HG03280 (cell line): ENCODE data around the gene GNA12.
A peak's percentile ranks its signal among the peaks of the same experiment; 100 is the strongest.

Experiments
- ATAC-seq: cut with Tn5 transposase; IDR thresholded peaks from one replicate; pipeline ENCODE4 v1.9.1; 2021; ENCODE audit warnings: mild to moderate bottlenecking, moderate library complexity; ENCODE audit not compliant: unreplicated experiment

GNA12 gene

GRCh38 chr7:2819161-2819953 lies 24.8 kb downstream of the GNA12 start:
- ATAC-seq, result peak; percentile 34

GRCh38 chr7:2818653-2819052 lies 25.5 kb downstream of the GNA12 start:
- no peak for ATAC-seq

- no peak for ATAC-seq
These were observed 26.0 kb downstream of the GNA12 start for GRCh38 chr7:2818121-2818520.

DNA sequence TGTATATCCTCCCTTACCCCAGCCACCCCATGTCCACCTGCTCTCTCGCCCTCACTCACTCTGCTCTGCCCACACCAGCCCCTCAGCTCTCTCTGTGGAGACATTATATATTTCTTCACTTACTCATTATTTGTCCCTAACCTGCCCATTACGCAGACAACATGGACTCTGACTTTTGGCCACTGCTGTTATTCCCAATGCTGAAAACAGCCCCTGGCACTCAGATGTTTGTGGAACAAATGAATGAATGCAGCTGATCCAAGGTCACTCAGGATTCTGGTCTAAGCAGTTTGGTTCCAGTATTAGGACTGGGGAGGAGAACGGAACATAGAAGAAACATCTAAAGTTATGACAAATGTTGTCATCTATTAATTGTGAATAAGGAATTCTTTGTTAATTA lies 26.7 kb downstream of the GNA12 start:
- no peak for ATAC-seq

- no peak for ATAC-seq
These were observed 28.2 kb downstream of the GNA12 start for GRCh38 chr7:2815875-2816245.

GRCh38 chr7:2814946-2815874 lies 28.9 kb downstream of the GNA12 start:
- ATAC-seq, result no peak

DNA sequence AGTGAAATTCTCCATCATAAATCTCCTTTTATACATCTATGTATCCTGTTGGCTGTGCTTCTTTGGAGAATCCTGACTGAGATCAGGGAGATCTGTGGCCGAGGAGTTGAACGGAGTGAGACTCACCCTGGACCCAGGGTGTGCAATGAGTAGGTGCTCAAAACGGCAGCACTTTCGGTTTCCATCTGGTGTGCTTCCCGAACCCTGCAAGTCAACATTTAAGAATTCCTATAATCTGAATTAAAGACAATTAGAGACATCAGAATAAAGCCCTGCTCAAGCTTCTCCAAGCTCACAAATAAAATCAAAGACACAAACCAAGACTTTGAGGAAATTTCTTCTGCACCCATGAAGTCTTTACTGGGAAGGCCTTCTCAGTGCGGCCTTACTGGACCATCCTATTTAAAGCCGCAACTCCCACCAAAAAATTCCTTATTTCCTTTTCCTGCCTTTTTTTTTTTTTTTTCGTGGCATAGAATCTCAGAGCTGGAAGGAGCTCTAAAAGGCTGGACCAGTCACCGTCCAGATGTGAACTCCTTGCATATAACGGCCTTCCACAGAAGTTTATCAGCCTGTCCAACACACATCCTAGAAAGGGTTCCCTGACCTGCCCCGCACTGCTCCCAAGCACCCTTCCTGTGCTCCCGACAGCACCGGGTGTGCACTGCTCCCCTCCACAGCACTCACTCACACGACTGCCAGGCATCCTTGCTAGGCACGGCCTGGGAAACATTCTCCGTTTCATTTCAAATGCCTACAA lies 29.7 kb downstream of the GNA12 start:
- no peak for ATAC-seq

DNA sequence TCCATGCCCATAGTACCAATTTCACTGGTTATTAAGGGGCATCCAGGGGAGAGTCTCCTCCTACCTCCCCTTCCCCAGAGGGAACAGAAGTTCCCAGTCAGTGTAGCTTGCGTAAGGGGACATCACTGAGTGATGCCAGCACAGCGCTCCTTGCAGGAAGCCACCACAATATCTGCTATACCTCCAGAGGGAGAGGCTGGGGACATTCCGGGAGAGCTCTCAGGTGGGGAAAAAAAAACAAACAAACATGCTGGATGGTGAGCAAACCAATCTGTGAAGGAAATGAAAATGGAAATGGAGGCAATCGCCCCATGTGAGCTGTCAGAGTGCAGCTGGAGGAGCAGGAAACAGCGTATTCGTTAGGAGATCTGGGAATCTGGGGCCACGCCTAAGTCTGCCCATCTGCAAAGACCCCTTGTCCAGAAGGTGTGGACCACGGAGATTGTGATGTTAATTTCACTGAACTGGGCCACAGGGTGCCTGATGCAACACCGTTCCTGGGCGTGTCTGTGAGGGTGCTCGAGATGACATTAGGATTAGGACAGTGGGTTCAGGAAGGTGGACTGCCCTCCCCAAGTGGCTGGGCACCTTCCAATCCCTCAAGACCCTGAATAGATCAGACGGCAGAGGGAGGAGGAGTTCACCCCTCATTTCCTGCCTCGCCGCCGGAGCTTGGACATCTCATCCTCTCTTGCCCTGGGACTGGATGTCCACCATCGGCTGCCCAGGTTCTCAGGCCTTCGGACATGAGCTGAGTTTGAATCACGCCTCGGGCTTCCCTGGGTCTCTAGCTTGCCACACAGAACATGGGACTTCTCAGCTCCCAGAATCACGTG lies 30.5 kb downstream of the GNA12 start:
- no peak for ATAC-seq

GRCh38 chr7:2812831-2813230 lies 31.3 kb downstream of the GNA12 start:
- no peak for ATAC-seq

- no peak for ATAC-seq
These were observed 32.0 kb downstream of the GNA12 start for GRCh38 chr7:2812114-2812487.

DNA sequence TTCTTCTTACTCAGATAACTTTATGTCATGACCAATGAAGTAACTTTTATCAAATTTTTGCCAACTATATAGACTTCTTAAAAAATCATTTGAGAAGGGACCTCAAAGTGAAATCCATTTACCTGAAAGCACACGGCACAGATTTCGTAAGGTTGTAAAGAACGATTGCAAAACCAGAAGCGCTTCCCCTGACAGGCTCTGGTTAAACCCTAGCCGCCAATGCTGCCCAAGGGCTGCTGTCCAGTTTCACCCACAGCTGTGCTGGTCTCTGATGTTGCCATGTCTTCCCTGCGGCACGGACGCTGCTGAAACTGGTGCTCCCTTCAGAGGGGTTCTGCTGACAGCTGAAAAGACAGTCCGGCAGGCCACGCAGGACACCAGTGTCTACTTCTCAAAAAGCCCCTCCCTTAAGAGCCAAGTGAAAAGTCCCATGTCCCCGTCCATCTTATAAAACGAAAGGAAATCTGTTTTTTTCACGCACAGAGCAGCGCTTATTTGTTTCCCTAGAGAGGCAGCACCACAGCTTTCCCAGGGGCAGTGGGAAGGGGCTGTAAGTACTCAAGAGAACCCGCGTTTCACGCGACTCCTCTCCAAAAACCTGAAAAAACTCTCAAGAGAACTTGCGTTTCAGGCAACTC lies 32.5 kb downstream of the GNA12 start:
- no peak for ATAC-seq

DNA sequence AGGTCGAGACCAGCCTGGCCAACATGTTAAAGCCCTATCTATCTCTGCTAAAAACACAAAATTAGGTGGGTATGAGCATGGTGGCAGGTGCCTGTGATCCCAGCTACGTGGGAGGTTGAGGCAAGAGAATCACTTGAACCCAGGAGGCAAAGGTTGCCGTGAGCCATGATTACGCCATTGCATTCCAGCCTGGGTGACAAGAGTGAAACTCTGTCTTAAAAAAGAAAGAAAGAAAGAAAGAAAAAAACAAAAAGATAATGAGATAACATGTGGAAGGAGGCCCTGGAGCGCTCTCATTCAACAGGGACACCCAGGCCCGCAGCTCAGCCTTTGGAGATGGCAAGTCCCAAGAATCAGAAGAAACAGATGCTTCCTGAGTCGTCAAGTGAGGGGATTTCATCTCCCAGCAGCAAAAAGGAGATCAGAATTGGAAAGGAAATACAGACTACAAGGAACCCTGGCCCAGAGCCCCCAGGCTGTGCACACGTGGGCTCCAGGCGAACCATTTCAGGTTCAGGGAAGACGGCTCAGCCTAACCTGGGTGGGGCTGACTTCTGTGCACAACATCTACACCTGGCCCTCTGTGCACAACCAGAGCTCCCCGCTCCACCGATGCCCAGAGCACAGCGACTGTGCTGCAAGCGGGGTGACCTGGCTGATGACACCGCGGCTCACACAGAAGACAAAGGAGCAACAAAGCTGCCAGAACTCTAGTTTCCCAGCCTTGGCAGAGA lies 33.3 kb downstream of the GNA12 start:
- no peak for ATAC-seq

- no peak for ATAC-seq
These were observed 34.0 kb downstream of the GNA12 start for GRCh38 chr7:2809903-2810625.

- ATAC-seq, result no peak
These were observed 35.0 kb downstream of the GNA12 start for GRCh38 chr7:2808891-2809665.

- ATAC-seq, result no peak
These were observed 36.0 kb downstream of the GNA12 start for GRCh38 chr7:2807845-2808772.

DNA sequence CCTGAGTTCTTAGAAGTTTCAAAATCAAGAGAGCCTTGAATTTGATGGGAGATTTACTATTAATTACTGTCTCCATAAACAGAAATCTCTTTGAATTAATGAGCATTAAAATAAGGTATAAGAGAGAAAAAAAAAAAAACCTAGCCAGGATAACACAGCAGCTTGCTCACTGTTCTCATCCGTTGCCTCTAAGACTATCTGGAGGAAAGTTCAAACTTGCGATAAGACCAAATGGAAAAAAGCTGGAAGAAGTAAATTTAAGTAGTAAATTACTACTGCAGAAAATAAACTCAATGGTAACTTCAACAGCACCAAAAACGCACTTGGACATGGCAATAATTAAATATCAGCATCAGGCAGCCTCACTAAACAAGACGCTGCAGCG lies 36.7 kb downstream of the GNA12 start:
- no peak for ATAC-seq

DNA sequence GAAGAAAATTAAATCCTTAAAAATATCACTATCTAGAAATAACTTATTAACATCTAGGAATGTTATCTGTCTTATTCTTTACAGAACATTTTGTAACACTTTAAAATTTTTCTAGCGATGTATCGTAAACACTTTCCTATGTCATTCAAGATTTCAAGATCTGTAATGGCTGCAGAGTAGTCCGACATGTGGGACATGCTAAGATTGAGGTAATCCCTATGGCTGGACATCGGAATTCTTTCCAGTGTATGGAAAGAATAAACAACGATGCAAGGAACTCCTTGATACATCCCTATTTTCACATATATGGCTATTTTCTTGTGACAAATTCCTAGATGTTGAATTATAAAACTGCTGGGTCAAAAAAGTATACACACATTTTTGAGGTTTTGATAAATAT lies 37.5 kb downstream of the GNA12 start:
- ATAC-seq, result no peak
